Peyer's patch (tissue), 4 donors: ENCODE measurements around the gene KIF21A. TPM values are rescaled to one million over a fixed set of nuclear protein-coding genes. Genes with fewer than 3 reads are reported as not detected.

Source experiments
- DNase-seq, 3 donors: peaks; one replicate each; pipeline ENCODE4 v3.0.0-alpha.2; 2017 to 2019
- H3K27ac ChIP-seq, 4 donors: fragments of 200-600 bp; sonication (generic); one replicate each; pipeline ENCODE4 v1.5.1; 2016 to 2019
- H3K27me3 ChIP-seq, 2 donors: fragments of 200-600 bp; sonication (generic); one replicate each; pipeline ENCODE4 v1.5.1; 2019
- H3K36me3 ChIP-seq, 3 donors: fragments of 200-600 bp; sonication (generic); one replicate each; pipeline ENCODE4 v1.5.1; 2016 to 2019
- H3K4me1 ChIP-seq, 4 donors: fragments of 200-600 bp; sonication (generic); one replicate each; pipeline ENCODE4 v1.5.1; 2016 to 2019
- H3K4me3 ChIP-seq, 4 donors: fragments of 200-600 bp; sonication (generic); 1 replicate in 3 of 4; 2 replicates in 1 of 4; pipeline ENCODE4 v1.5.1; 2016 to 2019; ENCODE audit warnings: mild to moderate bottlenecking in 1 of 4
- H3K9me3 ChIP-seq, 4 donors: fragments of 200-600 bp; sonication (generic); one replicate each; pipeline ENCODE4 v1.5.1; 2016 to 2019; ENCODE audit warnings: mild to moderate bottlenecking in 1 of 4
- CTCF ChIP-seq, 6 experiments: fragments of 450-650 bp in 4 of 6; fragments of 200-600 bp in 2 of 6; sonication (generic) in 1 of 6; IDR thresholded peaks; one replicate each; pipeline ENCODE4 v1.5.1; 2017 to 2019; ENCODE audit warnings: antibody characterized with exemption in 6 of 6, mild to moderate bottlenecking in 3 of 6, moderate library complexity in 1 of 6
- POLR2A ChIP-seq, 2 donors: fragments of 450-650 bp; IDR thresholded peaks; one replicate each; pipeline ENCODE4 v1.5.1; 2017; ENCODE audit warnings: antibody characterized with exemption in 2 of 2, mild to moderate bottlenecking in 2 of 2, moderate library complexity in 2 of 2
- total RNA-seq, 4 donors: library from RNA; depleted of rRNA; stranded (reverse); fragments of >200 nt; gene quantifications; one replicate each; pipeline ENCODE4 v1.1.0, GENCODE V29; 2016

Gene KIF21A
- total RNA-seq, 4 donors from 2014 or later = 14.7 to 41.3 (median 27.0) TPM

GRCh38 chr12:39419471-39419870 lies 23.4 kb downstream of the KIF21A start:
- Histone ChIP-seq H3K4me1 (no peaks in the 10 kb centered on the region), H3K27me3 (no peaks in the 10 kb centered on the region), H3K27ac (no peak overlapping the region), H3K4me3 (no peak overlapping the region), H3K9me3 (no peaks in the 10 kb centered on the region), H3K36me3 (no peaks in the 10 kb centered on the region)
- DNase-seq = no peak
- TF ChIP-seq CTCF (IDR thresholded peaks at IDR 0.05) (no peak), POLR2A (IDR thresholded peaks at IDR 0.05) (no peak)

- no peak for DNase-seq
- no peaks in the 10 kb centered on the region for H3K9me3 ChIP-seq
- no peaks in the 10 kb centered on the region for H3K27me3 ChIP-seq
- H3K36me3 ChIP-seq = no peaks in the 10 kb centered on the region
- TF ChIP-seq CTCF (IDR thresholded peaks at IDR 0.05) (no peak), POLR2A (IDR thresholded peaks at IDR 0.05) (no peak)
- H3K4me3 ChIP-seq = no peak overlapping the region
- no peaks in the 10 kb centered on the region for H3K4me1 ChIP-seq
- H3K27ac ChIP-seq = no peak overlapping the region
These were observed 25.0 kb downstream of the KIF21A start for GRCh38 chr12:39417916-39418315.

- H3K9me3 ChIP-seq = no peaks in the 10 kb centered on the region
- no peak overlapping the region for H3K4me3 ChIP-seq
- no peak overlapping the region for H3K27ac ChIP-seq
- TF ChIP-seq CTCF (IDR thresholded peaks at IDR 0.05) (no peak), POLR2A (IDR thresholded peaks at IDR 0.05) (no peak)
- H3K4me1 ChIP-seq = no peaks in the 10 kb centered on the region
- DNase-seq = no peak
- H3K27me3 ChIP-seq = no peaks in the 10 kb centered on the region
- H3K36me3 ChIP-seq = no peaks in the 10 kb centered on the region
These were observed 28.8 kb downstream of the KIF21A start for GRCh38 chr12:39413836-39414771.

- Histone ChIP-seq H3K4me3 (no peak overlapping the region), H3K27me3 (no peaks in the 10 kb centered on the region), H3K9me3 (no peaks in the 10 kb centered on the region), H3K27ac (no peak overlapping the region), H3K4me1 (no peaks in the 10 kb centered on the region), H3K36me3 (no peaks in the 10 kb centered on the region)
- no peak for TF ChIP-seq CTCF (IDR thresholded peaks at IDR 0.05)
- TF ChIP-seq POLR2A (IDR thresholded peaks at IDR 0.05) = no peak
- no peak for DNase-seq
These were observed 30.7 kb downstream of the KIF21A start for GRCh38 chr12:39412210-39412609.

- TF ChIP-seq POLR2A (IDR thresholded peaks at IDR 0.05) = no peak
- TF ChIP-seq CTCF (IDR thresholded peaks at IDR 0.05) = no peak
- Histone ChIP-seq H3K9me3 (no peaks in the 10 kb centered on the region), H3K27me3 (no peaks in the 10 kb centered on the region), H3K27ac (no peak overlapping the region), H3K36me3 (no peaks in the 10 kb centered on the region), H3K4me1 (no peaks in the 10 kb centered on the region), H3K4me3 (no peak overlapping the region)
- no peak for DNase-seq
These were observed 36.7 kb downstream of the KIF21A start for GRCh38 chr12:39406262-39406661.
